Mesenteric fat pad (tissue), 1 donor: Measurements from ENCODE around the gene XXYLT1. TPM values are rescaled to one million over a fixed set of nuclear protein-coding genes. Genes with fewer than 3 reads are reported as not detected.
"Not testable (repeated sequence)": the region's sequence is repeated elsewhere in the genome, so short reads cannot be mapped to it uniquely, and the experiment has no call there.

Experiments
- DNase-seq: peaks from one replicate; pipeline ENCODE4 v3.0.0-alpha.2; 2020; ENCODE audit warnings: low spot score
- total RNA-seq: library from RNA; stranded (reverse); fragmentation: NEBNext Ultra II Directional; extraction: Animal tissue kit (Norgen Biotek cat#: 25700); gene quantifications from one replicate; pipeline ENCODE4 v1.2.1, GENCODE V29; 2021
- donor health status: DM: yes; HTN: yes; CAD: no.

The XXYLT1 gene
- total RNA-seq, 1 donor from 2014 or later, result 17.0 TPM

DNA sequence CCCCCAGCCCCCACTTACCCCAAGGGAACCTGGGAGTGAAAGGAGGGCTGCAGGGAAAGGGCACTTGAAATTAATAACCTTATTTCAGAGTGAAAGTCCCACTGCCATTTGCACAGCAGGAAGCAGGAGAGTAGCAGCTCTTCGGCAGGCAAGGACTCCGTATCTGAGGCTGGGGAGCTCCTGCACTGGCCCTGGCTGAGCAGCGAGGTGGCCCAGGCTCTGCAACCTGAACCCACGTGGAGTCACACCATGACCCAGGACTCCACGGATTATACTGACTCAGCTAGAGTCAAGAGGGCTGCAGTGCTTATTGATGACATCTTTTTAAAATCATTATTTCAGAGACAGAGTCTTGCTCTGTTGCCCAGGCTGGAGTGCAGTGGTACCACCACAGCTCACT is 214.5 kb downstream of the XXYLT1 start:
- DNase-seq, result no peak

DNA sequence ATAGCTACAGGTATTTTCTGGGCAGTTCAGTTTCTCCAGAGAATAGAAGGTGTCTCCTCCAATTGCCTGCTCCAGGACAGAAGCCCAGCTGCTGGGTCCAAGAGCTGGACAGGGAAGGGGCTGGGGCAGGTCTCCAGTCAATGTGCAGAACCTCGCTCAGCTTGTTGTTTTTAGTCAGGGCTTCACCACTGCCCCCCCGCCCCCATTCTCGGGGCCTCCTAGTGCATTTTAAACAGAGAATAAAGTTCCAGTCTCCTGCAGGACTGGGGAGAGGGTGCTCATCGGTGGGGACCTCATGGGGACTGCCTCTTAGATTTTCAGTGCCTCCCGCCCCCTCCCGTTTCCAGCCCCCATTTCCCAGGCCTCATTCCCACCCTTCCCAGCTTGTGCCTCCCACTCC is 216.6 kb downstream of the XXYLT1 start:
- DNase-seq, result no peak

DNA sequence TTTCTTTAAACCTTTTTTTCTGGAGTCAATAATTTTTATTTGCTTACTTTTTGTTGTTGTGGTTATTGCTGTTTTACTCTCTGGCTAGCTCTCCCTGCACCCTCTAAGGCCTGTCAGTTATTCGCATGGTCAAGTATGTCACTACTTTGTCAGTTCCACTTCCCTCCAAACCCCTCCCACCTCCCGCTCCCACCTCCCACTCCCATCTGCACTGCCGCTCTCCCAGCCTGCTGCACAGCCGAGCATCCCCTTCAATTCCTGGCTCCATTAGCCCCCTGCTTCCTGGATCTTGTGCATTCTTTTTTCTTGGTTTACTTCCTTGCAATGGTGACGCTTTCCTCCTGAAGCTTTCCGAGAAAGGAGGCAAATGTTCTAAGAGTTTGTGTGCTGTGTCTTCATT is 218.0 kb downstream of the XXYLT1 start:
- no peak for DNase-seq

DNA sequence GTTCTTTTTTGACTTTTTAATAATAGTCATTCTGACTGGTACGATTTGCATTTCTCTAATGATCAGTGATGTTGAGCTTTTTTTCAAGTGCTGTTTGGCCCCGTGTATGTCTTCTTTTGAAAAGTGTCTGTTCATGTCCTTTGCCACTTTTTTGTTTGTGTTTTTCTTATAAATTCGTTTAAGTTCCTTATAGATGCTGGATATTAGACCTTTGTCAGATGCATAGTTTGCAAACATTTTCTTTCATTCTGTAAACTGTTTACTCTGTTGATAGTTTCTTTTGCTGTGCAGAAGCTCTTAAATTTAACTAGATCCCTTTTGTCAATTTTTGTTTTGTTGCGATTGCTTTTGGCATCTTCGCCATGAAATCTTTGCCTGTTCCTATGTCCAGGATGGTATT is 220.7 kb downstream of the XXYLT1 start:
- not testable (repeated sequence) for DNase-seq

DNA sequence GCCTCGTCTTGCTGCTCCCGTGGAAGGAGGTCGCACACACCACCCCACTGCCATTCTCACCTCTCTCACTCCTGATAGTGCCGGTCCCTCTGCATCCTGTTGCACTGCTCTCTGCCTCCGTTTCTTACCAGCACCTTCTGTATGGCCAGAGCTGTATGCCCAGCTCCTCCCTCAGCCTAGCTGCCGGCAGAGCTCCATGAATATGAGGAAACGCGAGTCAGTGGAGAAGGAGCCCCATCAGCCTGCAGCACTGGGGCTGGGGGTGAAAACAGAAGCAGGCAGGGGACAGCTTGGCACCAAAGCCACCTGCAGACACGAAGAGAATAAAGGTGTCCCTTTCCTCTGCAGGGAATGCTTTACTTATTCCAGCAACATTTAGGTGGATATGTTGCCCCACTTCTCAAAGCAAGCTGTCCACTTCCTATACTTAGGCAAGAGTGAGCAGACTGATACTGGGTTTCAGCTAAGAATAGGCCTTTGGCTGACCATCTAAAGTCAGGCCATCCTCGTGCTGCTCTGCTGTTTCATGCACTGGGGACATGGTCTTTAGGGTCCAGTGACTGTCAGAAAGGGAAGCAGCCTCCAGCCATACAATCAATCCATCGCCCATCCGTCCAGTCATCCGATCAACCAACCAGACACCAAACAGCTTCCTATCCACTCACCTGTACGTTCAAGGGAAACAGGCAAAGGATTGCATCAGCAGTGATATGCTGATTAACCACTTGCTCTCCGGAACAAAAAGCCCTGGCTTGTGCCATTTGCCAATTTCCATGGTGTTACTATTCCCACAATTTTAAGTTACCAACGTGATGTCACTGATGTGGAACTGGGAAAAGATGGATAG is 222.7 kb downstream of the XXYLT1 start:
- DNase-seq, result no peak

DNA sequence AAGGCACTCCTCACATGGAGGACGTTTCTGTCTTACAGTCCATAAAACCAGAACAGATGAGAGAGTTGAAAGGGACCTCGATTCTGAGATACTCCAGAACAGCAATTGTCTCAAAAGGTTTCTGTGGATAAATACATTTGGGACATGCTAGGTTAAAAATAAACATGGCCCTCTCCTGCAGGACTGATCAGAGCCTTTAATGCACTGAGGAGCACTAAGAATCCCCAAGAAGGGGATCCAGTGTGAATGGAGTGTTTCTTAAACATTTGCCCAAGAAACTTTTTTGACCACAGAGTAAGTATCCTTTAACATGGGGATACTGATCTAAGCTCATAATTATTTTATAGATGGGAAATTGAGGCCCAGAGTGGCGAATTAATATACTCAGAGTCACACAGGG is 223.4 kb downstream of the XXYLT1 start:
- DNase-seq, result no peak

DNA sequence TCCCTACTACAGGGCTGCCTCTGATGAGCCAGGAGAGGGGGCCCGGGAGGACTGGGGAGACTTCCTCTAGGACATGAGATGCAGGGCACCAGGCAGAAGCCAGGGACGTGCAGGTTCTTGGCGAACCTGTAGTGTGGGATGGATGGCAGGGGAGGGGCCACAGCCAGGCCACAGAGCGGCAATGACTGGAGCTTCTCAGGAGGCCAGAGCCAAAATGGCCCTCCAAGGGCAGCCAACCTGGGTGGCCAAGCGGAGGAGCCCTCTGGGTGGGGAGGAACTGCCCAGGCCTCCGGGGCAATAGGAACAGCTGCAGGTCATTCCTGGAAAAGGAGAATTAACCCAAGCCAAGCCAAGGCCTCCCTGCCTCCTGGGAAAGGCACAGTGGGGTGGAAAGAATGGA is 224.5 kb downstream of the XXYLT1 start:
- DNase-seq, result no peak

DNA sequence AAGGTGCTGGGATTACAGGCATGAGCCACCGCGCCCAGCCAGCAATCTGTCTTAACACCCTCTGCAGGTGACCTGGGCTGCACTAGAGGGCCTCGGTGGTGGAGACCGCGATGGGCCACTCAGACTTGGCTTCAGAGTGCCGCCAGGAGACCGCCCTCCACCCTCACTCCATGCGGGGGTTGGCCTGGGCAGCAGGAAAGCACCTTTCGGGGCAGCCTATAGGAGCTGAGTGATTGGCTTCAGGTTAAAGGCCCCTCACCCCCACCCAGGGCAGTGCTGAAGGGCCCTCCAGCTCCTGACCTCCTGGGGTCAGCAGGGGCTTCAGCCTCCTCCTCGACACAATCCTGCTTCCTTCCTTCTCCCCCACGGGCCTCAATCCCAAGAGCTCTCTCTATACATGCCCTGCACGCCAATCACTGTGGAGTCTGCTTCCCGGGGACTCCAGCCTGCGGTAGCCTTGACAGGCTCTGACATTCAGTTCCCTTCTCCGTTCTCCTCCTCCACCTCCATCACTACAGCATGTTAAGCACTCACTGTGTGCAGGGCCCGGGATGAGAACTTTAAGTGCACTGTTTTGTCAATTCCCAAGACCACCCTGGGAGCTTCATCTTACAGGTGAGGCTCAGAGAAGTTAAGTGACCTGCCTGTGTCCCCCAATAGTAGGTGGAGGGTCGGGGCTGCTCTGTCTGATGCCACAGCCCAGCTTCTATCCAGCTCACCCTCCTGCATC is 225.3 kb downstream of the XXYLT1 start:
- DNase-seq, result no peak

DNA sequence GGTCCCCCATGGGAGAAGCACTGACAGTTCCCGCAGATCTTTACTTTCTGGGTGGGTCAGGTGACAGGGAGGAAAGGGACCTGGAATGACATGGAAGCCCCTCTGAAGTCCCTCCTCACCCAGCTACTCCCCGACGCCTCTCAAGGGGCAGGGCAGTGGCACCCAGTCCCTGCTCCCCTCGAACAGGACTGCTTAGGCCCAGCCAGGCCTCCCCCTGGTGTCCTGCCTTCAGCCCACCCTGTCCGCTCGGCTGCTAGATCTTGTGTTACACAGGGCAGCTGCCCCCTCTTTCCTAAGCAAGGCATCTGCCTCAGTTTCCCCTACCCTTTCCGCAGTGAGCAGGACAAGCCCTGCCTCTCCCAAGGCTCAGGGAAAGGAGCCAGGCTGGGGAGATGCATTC is 226.5 kb downstream of the XXYLT1 start:
- DNase-seq, result peak; percentile 69

DNA sequence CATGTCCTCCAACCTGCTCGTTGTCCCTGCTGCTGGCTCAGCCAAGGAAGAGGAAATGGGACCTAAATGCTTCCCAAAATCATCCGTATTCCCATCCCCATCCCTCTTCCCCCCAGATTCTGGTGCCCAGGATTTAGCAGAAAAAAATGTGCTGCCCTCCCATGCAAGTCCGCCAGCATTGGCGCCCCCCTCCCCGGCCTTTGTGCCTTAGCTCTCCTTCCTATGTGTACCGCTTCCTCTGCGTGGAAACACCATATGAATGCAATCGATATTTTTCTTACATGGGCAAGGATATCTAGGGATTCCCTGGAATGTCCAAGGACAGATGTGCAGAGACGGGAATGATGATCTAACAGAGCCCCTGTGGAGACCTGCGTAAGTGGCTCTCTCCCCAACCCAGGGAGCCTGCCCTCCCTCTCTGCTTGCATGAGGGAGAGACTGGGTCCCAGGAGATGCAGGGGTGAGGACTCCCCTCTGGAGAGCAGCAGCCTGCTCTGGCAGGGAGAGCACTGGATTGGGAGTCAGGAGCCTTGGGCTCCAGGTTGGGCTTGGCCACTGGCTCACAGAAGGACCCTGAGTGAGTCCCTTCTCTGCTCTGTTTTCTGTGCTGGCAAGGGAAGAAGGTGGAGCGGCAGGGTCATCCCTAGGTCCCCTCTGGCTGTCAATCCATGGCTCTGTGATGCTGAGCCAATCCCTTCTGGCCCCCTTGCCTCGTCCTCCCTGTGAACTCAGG is 227.2 kb downstream of the XXYLT1 start:
- DNase-seq, result peak; percentile 81

DNA sequence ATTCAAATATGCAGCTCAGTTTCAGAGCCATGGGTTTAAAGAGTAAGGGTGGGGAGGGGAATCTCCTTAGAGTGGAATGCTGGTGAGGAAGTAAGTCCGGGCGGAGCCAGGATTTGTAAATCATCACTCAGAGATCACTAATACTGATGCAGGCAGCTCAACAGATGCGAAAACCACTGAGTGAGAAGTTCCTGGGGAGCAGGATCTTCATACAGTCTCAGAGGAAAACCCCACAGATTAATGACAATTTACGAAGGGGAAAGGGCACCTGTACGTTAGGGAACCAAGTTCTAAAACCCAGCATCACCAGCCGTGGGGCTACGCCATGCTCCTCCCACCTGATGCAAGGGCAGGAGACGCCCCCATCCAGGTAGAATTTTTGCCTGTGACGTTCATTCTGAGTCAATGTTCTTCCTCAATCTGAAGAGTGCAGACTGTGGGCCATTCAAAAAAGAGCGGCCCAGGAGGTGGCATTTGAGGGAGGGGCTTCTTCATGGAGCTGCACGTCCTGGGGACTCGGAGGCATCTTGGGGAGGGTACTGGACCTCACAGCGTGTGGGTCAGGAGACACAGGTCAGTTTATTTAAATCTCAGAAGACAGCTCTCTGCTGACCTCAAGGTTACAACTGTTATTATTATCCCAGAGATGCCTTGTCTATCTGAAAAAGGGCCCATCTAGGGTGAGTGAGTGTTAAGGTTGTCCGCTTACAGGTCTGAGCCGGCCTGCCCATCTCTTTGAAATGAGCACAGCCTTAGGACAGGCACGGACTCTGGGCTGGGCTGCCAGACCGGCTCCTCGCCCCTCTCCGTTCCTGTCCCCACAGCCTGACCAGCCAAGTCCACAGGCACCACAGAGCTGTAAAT is 228.0 kb downstream of the XXYLT1 start:
- peak; percentile 73 for DNase-seq

DNA sequence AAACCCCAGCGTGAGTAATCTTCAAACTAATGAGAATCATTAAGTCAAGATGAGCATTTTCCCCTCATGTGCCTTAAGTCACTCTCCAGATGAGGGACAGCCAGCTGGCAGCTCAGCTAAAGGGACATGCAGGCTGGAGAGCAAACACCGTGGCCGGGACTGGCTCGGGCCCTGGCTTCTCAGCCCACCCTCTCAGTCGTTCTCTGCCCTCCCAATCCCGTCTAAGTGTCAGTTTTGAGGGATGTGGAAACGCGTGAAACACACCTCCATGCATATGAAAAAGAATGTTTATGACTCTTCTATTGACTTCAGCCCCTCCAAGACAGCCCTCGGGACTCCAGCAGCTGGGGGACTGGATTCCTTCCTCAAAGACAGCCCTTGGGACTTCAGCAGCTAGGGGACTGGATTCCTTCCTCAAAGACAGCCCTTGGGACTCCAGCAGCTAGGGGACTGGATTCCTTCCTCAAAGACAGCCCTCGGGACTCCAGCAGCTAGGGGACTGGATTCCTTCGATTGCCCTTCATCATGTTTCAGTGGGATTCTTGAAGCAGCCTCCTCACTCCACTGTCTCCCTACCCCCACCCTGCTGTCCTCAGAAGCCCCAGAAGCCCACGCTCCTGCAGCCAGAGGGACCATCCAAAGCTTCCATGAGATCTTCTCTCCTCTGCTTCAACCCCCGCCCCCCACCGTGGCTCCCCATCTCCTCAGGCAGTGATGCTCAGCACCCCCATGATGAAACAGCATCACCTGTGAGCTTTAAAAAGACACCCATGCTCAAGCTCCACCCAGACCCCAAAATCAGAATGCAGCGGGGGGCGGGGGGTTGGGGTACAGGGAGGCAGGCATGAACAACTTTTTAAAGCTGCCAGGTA is 228.9 kb downstream of the XXYLT1 start:
- no peak for DNase-seq

DNA sequence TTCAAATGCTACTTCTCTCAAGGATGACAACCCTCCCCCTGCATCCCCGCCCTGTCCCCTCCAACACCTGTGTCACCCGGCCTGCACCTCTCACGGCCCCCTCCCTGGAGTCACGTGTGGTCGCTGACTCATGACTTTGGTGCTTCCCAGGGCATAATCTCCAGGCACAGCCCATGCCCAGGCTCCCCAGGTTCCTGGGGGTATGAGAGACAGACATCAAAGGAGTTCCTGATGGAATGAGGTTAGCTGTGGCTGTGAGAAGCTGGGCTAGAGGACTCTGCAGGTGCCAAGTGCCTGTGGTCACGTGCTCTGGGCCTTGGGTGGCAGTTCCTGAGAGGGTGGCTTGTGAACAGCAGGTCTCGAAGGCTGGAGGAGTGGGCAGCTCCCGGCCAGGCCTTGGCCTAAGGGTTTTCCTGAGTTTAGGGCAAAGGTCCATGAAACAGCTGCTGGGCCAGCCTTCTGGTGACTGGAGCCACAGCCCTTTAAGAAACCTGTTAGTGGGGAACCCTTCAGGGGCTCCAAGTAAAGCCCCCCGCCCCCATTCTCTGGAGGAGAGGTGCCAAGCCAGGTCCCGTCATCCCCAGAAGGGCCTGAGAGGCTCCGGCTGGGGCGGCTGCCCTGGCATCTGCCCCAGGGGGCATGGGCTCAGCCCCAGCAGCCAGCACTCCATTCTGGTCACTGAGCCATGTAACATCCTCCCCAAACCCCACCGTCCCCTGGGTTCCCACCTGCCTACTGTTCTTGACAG is 230.0 kb downstream of the XXYLT1 start:
- no peak for DNase-seq

DNA sequence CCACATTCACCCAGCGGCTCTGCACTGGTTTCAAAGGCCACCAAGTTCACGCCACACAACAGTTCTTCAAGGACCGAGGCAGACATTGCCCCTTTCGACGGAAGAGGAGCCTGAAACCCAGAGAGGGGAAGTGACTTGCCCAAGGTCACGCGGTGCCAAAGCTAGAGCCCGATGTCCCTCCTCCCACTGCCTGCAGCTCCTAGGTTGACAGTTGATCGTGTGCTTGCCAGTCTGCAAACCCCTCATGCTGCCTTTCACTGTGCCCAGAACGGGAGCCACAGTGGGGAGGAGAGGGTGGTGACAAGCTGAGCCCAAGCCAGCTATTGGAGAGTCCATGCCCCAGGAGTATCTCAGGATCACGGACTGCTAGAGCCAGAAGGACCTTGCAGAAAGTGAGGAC is 230.9 kb downstream of the XXYLT1 start:
- no peak for DNase-seq

DNA sequence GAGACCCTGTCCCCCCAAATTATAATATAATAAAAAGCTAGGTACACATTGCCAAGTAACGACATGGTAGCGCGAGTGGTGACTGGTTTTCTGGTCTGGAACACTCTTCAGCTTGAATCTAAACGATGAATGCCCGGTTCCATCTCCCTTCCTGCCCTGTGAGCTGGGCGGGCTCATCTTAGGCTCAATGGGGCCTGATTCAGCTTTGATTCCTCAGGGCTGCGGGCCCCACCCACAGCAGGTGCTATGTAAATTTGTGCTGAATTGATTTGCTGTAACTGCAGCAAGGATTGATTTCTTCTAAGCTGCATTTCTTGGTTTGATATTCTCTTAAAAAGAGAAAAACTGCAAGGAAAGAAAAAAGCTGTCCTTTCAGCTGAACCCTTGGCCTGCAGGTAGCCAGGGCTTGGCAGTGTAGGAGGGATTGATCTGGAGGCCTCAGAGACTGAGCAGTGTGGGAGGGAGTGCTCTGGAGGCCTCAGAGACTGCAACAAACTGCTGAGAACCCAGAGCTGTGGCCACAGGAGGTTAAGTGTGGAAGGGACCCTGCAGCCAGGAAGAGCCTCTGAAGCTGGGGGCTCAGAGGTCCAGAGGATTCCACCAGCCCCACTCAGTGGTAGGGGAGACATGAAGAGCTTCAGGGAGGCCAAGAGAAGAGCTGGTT is 231.6 kb downstream of the XXYLT1 start:
- DNase-seq, result no peak

DNA sequence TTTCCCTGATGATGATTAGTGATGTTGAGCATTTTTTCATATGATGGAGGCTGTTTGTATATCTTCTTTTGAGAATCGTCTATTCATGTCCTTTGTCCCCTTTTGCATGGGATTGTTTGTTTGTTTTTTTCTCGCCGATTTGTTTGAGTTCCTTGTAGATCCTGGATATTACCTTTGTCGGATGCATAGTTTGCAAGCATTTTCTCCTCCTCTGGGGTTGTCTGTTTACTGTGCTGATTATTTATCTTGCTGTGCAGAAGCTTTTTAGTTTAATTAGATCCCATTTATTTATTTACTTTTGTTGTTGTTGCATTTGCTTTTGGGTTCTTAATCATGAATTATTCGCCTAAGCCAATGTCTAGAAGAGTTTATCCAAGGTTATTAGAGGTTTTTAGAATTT is 232.8 kb downstream of the XXYLT1 start:
- DNase-seq, result no peak

DNA sequence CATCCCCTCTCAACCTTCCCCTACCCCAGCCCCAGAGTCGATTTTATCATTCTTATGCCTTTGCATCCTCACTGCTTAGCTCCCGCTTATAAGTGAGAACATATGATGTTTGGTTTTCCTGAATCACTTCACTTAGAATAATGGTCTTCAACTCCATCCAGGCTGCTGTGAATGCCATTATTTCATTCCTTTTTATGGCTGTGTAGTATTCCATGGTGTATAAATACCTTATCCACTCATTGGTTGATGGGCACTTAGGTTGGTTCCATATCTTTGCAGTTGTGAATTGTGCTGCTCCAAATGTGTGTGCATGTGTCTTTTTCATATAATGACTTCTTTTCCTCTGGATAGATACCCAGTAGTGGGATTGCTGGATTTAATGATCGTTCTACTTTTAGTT is 233.4 kb downstream of the XXYLT1 start:
- not testable (repeated sequence) for DNase-seq

DNA sequence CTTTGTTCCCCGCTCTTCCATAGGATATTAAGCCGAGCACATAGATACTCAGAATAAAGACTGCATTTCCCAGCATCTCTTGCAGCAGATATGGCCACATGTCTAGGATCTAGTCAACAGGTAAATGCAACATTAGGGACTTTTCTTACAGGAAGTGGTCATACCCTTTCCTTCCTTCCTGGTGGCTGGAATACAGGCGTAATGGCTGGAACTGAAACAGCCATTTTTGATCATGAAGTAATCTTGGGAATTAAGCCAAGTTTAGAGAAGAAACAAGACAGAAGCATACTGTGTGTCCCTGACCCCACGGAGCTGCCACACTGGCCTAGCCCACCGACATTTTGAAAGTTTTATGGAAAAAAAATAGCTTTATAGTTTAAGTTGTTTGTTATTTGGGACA is 234.0 kb downstream of the XXYLT1 start:
- no peak for DNase-seq

DNA sequence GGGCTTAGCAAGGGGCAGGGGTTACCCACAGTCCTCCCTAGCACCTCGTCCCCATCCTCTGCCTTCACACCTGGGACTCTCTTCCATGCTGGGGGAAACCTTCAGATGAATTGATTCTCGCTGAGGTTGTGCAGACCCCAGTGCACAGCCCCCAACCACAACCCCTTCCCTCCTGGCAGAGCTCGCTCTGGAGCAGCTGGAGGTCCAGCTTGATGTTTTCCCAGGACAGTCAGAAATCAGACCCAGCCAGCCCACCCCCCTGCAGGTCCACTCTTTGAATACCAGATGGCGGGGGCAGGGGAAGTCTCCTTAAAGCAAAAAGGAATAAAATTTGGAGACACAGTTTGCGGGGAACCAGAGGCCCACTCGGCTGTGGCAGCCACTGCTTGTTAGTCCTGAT is 234.4 kb downstream of the XXYLT1 start:
- no peak for DNase-seq
